Tibial artery (tissue), 4 donors: ENCODE data around the gene KRAS.

Source experiments
- DNase-seq, 2 donors: peaks; one replicate each; pipeline ENCODE4 v3.0.0-alpha.2; 2019
- H3K27ac ChIP-seq, 2 donors: fragments of 200-600 bp; sonication (generic) in 1 of 2; 1 replicate in 1 of 2; 2 replicates in 1 of 2; pipeline ENCODE4 v1.5.1; 2018 to 2019; ENCODE audit warnings: mild to moderate bottlenecking in 1 of 2
- H3K27me3 ChIP-seq, 2 donors: fragments of 200-600 bp; sonication (generic) in 1 of 2; one replicate each; pipeline versions ENCODE4 v1.5.1 to v1.6.0; 2016 to 2019
- H3K36me3 ChIP-seq, 3 donors: fragments of 200-600 bp; sonication (generic) in 2 of 3; one replicate each; pipeline ENCODE4 v1.5.1; 2016 to 2019; ENCODE audit warnings: mild to moderate bottlenecking in 2 of 3
- H3K4me1 ChIP-seq, 4 donors: fragments of 200-600 bp; sonication (generic) in 2 of 4; 1 replicate in 3 of 4; 2 replicates in 1 of 4; pipeline ENCODE4 v1.5.1; 2016 to 2019
- H3K4me3 ChIP-seq, 2 donors: fragments of 200-600 bp; sonication (generic) in 1 of 2; 1 replicate in 1 of 2; 2 replicates in 1 of 2; pipeline ENCODE4 v1.5.1; 2018 to 2019; ENCODE audit warnings: mild to moderate bottlenecking in 2 of 2
- H3K9me3 ChIP-seq, 3 donors: fragments of 200-600 bp; sonication (generic) in 1 of 3; one replicate each; pipeline ENCODE4 v1.5.1; 2016 to 2019
- CTCF ChIP-seq, 2 experiments: fragments of 200-600 bp in 1 of 2; fragments of 450-650 bp in 1 of 2; IDR thresholded peaks; one replicate each; pipeline ENCODE4 v1.5.1; 2017 to 2019; ENCODE audit warnings: antibody characterized with exemption in 2 of 2, mild to moderate bottlenecking in 1 of 2, moderate library complexity in 1 of 2
- intact Hi-C: fragments of 100-400 bp; cut with DNase I; formaldehyde crosslinking; loops from one replicate; pipeline ENCODE4 v1.15.0; 2023; ENCODE audit warnings: low total_unique reads

KRAS gene

GRCh38 chr12:25241167-25242020, 9.3 kb downstream of the KRAS start:
- Histone ChIP-seq H3K36me3 (peaks cover 0 to 5% (median 4%) of the 10 kb centered on the region in 3 donors), H3K4me1 (peaks cover 0 to 12% (median 0%) of the 10 kb centered on the region in 4 donors), H3K27me3 (no peaks in the 10 kb centered on the region), H3K27ac (peak overlapping the region in 1 of 2 donors; percentile 12), H3K4me3 (no peak overlapping the region), H3K9me3 (no peaks in the 10 kb centered on the region)
- intact Hi-C loops = no loop called here
- no peak for DNase-seq
- peak; percentile 58 to 65 for TF ChIP-seq CTCF (IDR thresholded peaks at IDR 0.05)

GRCh38 chr12:25236626-25237025, 14.1 kb downstream of the KRAS start:
- TF ChIP-seq CTCF (IDR thresholded peaks at IDR 0.05) = no peak
- intact Hi-C loops = no loop called here
- no peak for DNase-seq
- Histone ChIP-seq H3K27ac (no peak overlapping the region), H3K4me1 (peaks cover 0 to 20% (median 0%) of the 10 kb centered on the region in 4 donors), H3K9me3 (no peaks in the 10 kb centered on the region), H3K36me3 (peaks cover 0 to 8% (median 5%) of the 10 kb centered on the region in 3 donors), H3K4me3 (no peak overlapping the region), H3K27me3 (no peaks in the 10 kb centered on the region)

GRCh38 chr12:25236190-25236589, 14.5 kb downstream of the KRAS start:
- intact Hi-C loops = no loop called here
- peaks cover 0 to 16% (median 0%) of the 10 kb centered on the region in 4 donors for H3K4me1 ChIP-seq

GRCh38 chr12:25213338-25213737, 37.4 kb downstream of the KRAS start:
- Histone ChIP-seq H3K27ac (no peak overlapping the region), H3K4me3 (no peak overlapping the region), H3K4me1 (no peaks in the 10 kb centered on the region), H3K36me3 (peaks cover 4 to 12% (median 4%) of the 10 kb centered on the region in 3 donors), H3K27me3 (no peaks in the 10 kb centered on the region), H3K9me3 (no peaks in the 10 kb centered on the region)
- no peak for DNase-seq
- no peak for TF ChIP-seq CTCF (IDR thresholded peaks at IDR 0.05)
- intact Hi-C loops = no loop called here

More at GRCh38 chr12:25236190-25236589, 14.5 kb downstream of the KRAS start:
- no peak for TF ChIP-seq CTCF (IDR thresholded peaks at IDR 0.05)
- Histone ChIP-seq H3K27ac (no peak overlapping the region), H3K4me3 (no peak overlapping the region), H3K36me3 (peaks cover 0 to 8% (median 5%) of the 10 kb centered on the region in 3 donors), H3K27me3 (no peaks in the 10 kb centered on the region), H3K9me3 (no peaks in the 10 kb centered on the region)
- no peak for DNase-seq

- peaks cover 0 to 3% (median 0%) of the 10 kb centered on the region in 4 donors for H3K4me1 ChIP-seq
- intact Hi-C loops = no loop called here
- TF ChIP-seq CTCF (IDR thresholded peaks at IDR 0.05) = no peak
- DNase-seq = no peak
- H3K36me3 ChIP-seq = peaks cover 4 to 24% (median 20%) of the 10 kb centered on the region in 3 donors
- H3K9me3 ChIP-seq = no peaks in the 10 kb centered on the region
- H3K27me3 ChIP-seq = no peaks in the 10 kb centered on the region
- no peak overlapping the region for H3K4me3 ChIP-seq
- H3K27ac ChIP-seq = no peak overlapping the region
Measured at GRCh38 chr12:25208554-25208953, 42.2 kb downstream of the KRAS start.
